HepG2 (cell line): ENCODE results near the gene DPM2. TPM values are rescaled to one million over a fixed set of nuclear protein-coding genes. Genes with fewer than 3 reads are reported as not detected.
A peak's percentile ranks its signal among the peaks of the same experiment; 100 is the strongest.

ENCODE experiments used
- ATM ChIP-seq: fragments of 450-650 bp; IDR thresholded peaks from 2 replicates; pipeline ENCODE4 v1.7.1; 2017; ENCODE audit warnings: mild to moderate bottlenecking, borderline replicate concordance
- GATAD2A ChIP-seq: IDR thresholded peaks from 2 replicates; pipeline ENCODE4 v1.6.1; 2016
- YY1 ChIP-seq: IDR thresholded peaks from 2 replicates; pipeline ENCODE4 v1.6.1; 2011; ENCODE audit warnings: low read length, low read depth, moderate library complexity, mild to moderate bottlenecking; ENCODE audit not compliant: insufficient read depth, insufficient replicate concordance
- ZMYM2 ChIP-seq: sonication (generic); formaldehyde crosslinking; IDR thresholded peaks from 2 replicates; pipeline ENCODE4 v1.8.0; 2022; ENCODE audit warnings: mild to moderate bottlenecking, missing genetic modification reagents
- ZNF282 ChIP-seq: fragments of 450-650 bp; IDR thresholded peaks from 2 replicates; pipeline ENCODE4 v1.6.1; 2018; ENCODE audit not compliant: partially characterized antibody
- ZNF597 ChIP-seq: sonication (generic); formaldehyde crosslinking; IDR thresholded peaks from 2 replicates; pipeline ENCODE4 v1.5.0; 2020; ENCODE audit warnings: missing genetic modification reagents
- ZNF841 ChIP-seq: sonication (generic); formaldehyde crosslinking; IDR thresholded peaks from 2 replicates; pipeline ENCODE4 v1.8.1; 2023; ENCODE audit warnings: missing genetic modification reagents, borderline replicate concordance
- polyA plus RNA-seq, 8 experiments: library from polyadenylated mRNA; depleted of rRNA in 3 of 8; stranded (reverse) in 7 of 8; unstranded in 1 of 8; fragments of >200 nt; fragmentation: Illumina TruSeq in 4 of 8; extraction: Trizol in 4 of 8; gene quantifications; 2 replicates each; pipeline versions ENCODE4 v1.2.1 to v1.2.3, GENCODE V29; 2011 to 2016; ENCODE audit warnings: low read depth in 4 of 8, missing spikeins in 1 of 8, mixed read lengths in 1 of 8; ENCODE audit not compliant: insufficient read depth in 1 of 8
- total RNA-seq, 5 experiments: library from RNA; depleted of rRNA; stranded (reverse); fragments of >200 nt; fragmentation: Illumina TruSeq; extraction: Trizol; gene quantifications; 2 replicates each; pipeline ENCODE4 v1.2.3, GENCODE V29; 2016; ENCODE audit warnings: low read depth in 1 of 5
- TF ChIP-seq, protein P1 (sequence below), 2 experiments: fragments of 450-650 bp in 1 of 2; sonication (generic) in 1 of 2; formaldehyde crosslinking in 1 of 2; IDR thresholded peaks; 2 replicates each; pipeline versions ENCODE4 v1.6.1 to v1.8.0; 2016 to 2022; ENCODE audit warnings: antibody characterized with exemption in 1 of 2, mild to moderate bottlenecking in 1 of 2, missing genetic modification reagents in 1 of 2
- TF ChIP-seq, protein P2 (sequence below): sonication (generic); formaldehyde crosslinking; IDR thresholded peaks from 2 replicates; pipeline ENCODE4 v1.5.1; 2020; ENCODE audit warnings: mild to moderate bottlenecking, missing genetic modification reagents, moderate library complexity
- TF ChIP-seq, protein P3 (sequence below): sonication (generic); formaldehyde crosslinking; IDR thresholded peaks from 2 replicates; pipeline ENCODE4 v1.4.0; 2020; ENCODE audit warnings: missing genetic modification reagents

DPM2 gene
- total and polyA plus RNA-seq, 2 of the 13 experiments (the other 11 are each of a cell fraction or from before 2014, with no cell fraction given) = 24.8 to 35.3 TPM

DNA sequence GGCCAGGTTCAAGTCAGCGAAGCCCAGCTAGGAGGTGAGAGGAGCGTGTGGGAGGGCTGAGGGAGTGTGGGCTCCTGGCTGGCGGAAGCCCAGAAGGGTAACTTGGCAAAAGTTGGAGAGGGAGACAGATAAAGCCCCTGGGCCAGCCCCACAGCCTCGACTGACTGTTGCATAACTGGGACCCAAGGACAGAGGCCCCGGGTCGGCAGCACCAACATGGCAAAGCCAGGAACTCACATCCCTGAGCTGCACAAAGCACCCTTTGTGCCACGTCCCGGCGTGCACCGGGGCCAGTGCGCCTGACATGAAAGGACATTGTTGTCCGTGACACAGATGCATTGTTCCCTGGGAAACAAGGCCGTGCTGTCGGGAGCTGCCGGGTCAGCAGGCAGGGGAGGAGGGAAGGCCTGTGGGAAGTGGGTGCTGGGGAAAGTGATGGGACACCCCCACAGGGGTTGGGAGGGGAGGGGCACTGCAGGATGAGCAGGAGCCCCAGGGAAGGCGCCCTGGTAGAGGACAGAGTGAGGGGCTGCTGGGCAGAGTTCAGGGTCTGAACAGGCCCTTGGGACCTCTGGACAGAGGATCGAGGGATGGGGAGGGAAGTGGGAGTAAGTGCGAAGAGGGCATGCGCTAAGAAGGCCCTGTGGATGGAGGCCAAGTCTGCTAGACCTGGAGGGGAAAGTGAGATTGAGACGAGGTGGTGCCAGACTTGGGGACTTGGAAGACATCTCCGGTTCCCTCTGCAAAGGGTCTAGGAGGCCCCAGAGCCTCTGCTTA, 13.0 kb upstream of the DPM2 start (continued):
- TF ChIP-seq, protein P1, sequence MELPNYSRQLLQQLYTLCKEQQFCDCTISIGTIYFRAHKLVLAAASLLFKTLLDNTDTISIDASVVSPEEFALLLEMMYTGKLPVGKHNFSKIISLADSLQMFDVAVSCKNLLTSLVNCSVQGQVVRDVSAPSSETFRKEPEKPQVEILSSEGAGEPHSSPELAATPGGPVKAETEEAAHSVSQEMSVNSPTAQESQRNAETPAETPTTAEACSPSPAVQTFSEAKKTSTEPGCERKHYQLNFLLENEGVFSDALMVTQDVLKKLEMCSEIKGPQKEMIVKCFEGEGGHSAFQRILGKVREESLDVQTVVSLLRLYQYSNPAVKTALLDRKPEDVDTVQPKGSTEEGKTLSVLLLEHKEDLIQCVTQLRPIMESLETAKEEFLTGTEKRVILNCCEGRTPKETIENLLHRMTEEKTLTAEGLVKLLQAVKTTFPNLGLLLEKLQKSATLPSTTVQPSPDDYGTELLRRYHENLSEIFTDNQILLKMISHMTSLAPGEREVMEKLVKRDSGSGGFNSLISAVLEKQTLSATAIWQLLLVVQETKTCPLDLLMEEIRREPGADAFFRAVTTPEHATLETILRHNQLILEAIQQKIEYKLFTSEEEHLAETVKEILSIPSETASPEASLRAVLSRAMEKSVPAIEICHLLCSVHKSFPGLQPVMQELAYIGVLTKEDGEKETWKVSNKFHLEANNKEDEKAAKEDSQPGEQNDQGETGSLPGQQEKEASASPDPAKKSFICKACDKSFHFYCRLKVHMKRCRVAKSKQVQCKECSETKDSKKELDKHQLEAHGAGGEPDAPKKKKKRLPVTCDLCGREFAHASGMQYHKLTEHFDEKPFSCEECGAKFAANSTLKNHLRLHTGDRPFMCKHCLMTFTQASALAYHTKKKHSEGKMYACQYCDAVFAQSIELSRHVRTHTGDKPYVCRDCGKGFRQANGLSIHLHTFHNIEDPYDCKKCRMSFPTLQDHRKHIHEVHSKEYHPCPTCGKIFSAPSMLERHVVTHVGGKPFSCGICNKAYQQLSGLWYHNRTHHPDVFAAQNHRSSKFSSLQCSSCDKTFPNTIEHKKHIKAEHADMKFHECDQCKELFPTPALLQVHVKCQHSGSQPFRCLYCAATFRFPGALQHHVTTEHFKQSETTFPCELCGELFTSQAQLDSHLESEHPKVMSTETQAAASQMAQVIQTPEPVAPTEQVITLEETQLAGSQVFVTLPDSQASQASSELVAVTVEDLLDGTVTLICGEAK (IDR thresholded peaks at IDR 0.05) = no peak
- TF ChIP-seq, protein P1 (CRISPR knock-in tag; IDR thresholded peaks at IDR 0.05) = no peak; the same call in none of the 2 replicates
- TF ChIP-seq ZNF841 (CRISPR knock-in tag) (no peak; the same call in 1 of the 2 replicates), ZNF597 (CRISPR knock-in tag) (no peak), ZMYM2 (CRISPR knock-in tag) (peak; percentile 80), GATAD2A (peak; percentile 97), ATM (no peak), ZNF282 (no peak), YY1 (peak; percentile 64)
- TF ChIP-seq, protein P2, sequence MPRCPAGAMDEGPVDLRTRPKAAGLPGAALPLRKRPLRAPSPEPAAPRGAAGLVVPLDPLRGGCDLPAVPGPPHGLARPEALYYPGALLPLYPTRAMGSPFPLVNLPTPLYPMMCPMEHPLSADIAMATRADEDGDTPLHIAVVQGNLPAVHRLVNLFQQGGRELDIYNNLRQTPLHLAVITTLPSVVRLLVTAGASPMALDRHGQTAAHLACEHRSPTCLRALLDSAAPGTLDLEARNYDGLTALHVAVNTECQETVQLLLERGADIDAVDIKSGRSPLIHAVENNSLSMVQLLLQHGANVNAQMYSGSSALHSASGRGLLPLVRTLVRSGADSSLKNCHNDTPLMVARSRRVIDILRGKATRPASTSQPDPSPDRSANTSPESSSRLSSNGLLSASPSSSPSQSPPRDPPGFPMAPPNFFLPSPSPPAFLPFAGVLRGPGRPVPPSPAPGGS = peak; percentile 89; the same call in 1 of the 2 replicates
- TF ChIP-seq, protein P3, sequence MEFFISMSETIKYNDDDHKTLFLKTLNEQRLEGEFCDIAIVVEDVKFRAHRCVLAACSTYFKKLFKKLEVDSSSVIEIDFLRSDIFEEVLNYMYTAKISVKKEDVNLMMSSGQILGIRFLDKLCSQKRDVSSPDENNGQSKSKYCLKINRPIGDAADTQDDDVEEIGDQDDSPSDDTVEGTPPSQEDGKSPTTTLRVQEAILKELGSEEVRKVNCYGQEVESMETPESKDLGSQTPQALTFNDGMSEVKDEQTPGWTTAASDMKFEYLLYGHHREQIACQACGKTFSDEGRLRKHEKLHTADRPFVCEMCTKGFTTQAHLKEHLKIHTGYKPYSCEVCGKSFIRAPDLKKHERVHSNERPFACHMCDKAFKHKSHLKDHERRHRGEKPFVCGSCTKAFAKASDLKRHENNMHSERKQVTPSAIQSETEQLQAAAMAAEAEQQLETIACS (CRISPR knock-in tag) = no peak
